RWPE2 (cell line): ENCODE data around the gene PSMD12.

Experiments used
- ATAC-seq: fragments of 200-7000 bp; cut with Tn5 transposase; 3 replicates; pipeline ENCODE4 v1.9.1; 2021; ENCODE audit warnings: low read depth
- DNase-seq: peaks from one replicate; pipeline ENCODE4 v3.0.0-alpha.2; 2020; ENCODE audit warnings: low spot score
- H3K27ac ChIP-seq: fragments of 450-650 bp; 2 replicates; pipeline ENCODE4 v1.5.1; 2017; ENCODE audit warnings: mild to moderate bottlenecking; ENCODE audit not compliant: poor library complexity, severe bottlenecking
- H3K27me3 ChIP-seq: fragments of 250-450 bp; sonication (Bioruptor Pico); 2 replicates; pipeline ENCODE4 v1.5.1; 2021; ENCODE audit warnings: mild to moderate bottlenecking, moderate library complexity; ENCODE audit not compliant: insufficient read depth, poor library complexity, severe bottlenecking
- H3K36me3 ChIP-seq: fragments of 250-450 bp; sonication (Bioruptor Pico); 2 replicates; pipeline ENCODE4 v1.5.1; 2020; ENCODE audit warnings: low read depth, mild to moderate bottlenecking, moderate library complexity
- H3K4me1 ChIP-seq: fragments of 250-450 bp; sonication (Bioruptor Pico); 2 replicates; pipeline ENCODE4 v1.5.1; 2021; ENCODE audit warnings: mild to moderate bottlenecking, moderate library complexity; ENCODE audit not compliant: insufficient read depth, poor library complexity, severe bottlenecking
- H3K4me3 ChIP-seq: fragments of 250-450 bp; sonication (Bioruptor Pico); 2 replicates; pipeline ENCODE4 v1.5.1; 2021; ENCODE audit warnings: mild to moderate bottlenecking, moderate library complexity; ENCODE audit not compliant: severe bottlenecking
- H3K9me3 ChIP-seq: fragments of 250-450 bp; sonication (Bioruptor Pico); 2 replicates; pipeline ENCODE4 v1.5.1; 2021; ENCODE audit warnings: mild to moderate bottlenecking, moderate library complexity; ENCODE audit not compliant: severe bottlenecking
- CTCF ChIP-seq: fragments of 450-650 bp; IDR thresholded peaks from one replicate; pipeline ENCODE4 v1.5.1; 2017; ENCODE audit warnings: mild to moderate bottlenecking, moderate library complexity; ENCODE audit not compliant: poor library complexity, severe bottlenecking

Gene PSMD12

GRCh38 chr17:67293251-67294203 is 72.8 kb downstream of the PSMD12 start:
- DNase-seq = peak; percentile 69
- H3K27ac ChIP-seq = no peak overlapping the region

GRCh38 chr17:67290711-67291291 is 75.6 kb downstream of the PSMD12 start:
- TF ChIP-seq CTCF = no peak
- Histone ChIP-seq H3K4me3 (no peak overlapping the region), H3K27me3 (no peaks in the 10 kb centered on the region), H3K9me3 (no peaks in the 10 kb centered on the region), H3K36me3 (no peaks in the 10 kb centered on the region), H3K27ac (no peak overlapping the region), H3K4me1 (no peaks in the 10 kb centered on the region)
- DNase-seq = no peak
- ATAC-seq = no peak

More at GRCh38 chr17:67293251-67294203, 72.8 kb downstream of the PSMD12 start:
- H3K4me1 ChIP-seq = no peaks in the 10 kb centered on the region
- no peaks in the 10 kb centered on the region for H3K36me3 ChIP-seq
- peak; percentile 81 for TF ChIP-seq CTCF
- H3K9me3 ChIP-seq = no peaks in the 10 kb centered on the region
- H3K27me3 ChIP-seq = no peaks in the 10 kb centered on the region
- no peak overlapping the region for H3K4me3 ChIP-seq
- ATAC-seq = peak; percentile 85

- no peak for TF ChIP-seq CTCF
- Histone ChIP-seq H3K4me3 (no peak overlapping the region), H3K4me1 (no peaks in the 10 kb centered on the region), H3K27me3 (no peaks in the 10 kb centered on the region), H3K9me3 (no peaks in the 10 kb centered on the region), H3K27ac (no peak overlapping the region), H3K36me3 (no peaks in the 10 kb centered on the region)
- no peak for ATAC-seq
- no peak for DNase-seq
These were observed 76.1 kb downstream of the PSMD12 start for GRCh38 chr17:67290244-67290643.

GRCh38 chr17:67289181-67289876 is 77.0 kb downstream of the PSMD12 start:
- DNase-seq = no peak
- Histone ChIP-seq H3K4me3 (no peak overlapping the region), H3K4me1 (no peaks in the 10 kb centered on the region), H3K36me3 (no peaks in the 10 kb centered on the region), H3K27ac (no peak overlapping the region), H3K9me3 (no peaks in the 10 kb centered on the region), H3K27me3 (no peaks in the 10 kb centered on the region)
- TF ChIP-seq CTCF = no peak
- no peak for ATAC-seq
